GM10847 (cell line): ENCODE data around the gene PCDH9.

Source experiments
- POLR2A ChIP-seq: IDR thresholded peaks from 2 replicates; pipeline ENCODE4 v1.6.1; 2011; ENCODE audit not compliant: insufficient read length; ENCODE audit errors: extremely low read depth

Gene PCDH9

DNA sequence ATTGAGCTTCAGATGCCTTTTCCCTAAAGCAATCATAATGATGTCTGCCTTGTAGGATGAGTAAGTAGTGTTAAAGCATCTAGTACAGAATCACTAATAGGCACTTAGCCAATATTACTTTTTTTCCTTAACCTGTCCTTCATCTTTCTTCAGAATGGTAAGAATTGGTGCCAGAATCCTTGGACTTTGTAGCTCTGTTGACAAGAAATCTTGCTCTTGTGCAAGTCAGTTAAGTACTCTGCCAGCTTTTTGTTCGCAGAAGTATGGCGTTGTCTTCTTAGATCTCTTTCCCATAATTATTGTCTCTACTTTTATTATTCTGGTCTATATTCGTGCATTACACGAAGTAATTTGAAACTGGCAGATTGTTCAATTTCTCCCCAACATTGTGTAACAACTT is 554.5 kb downstream of the PCDH9 start:
- TF ChIP-seq POLR2A = no peak

DNA sequence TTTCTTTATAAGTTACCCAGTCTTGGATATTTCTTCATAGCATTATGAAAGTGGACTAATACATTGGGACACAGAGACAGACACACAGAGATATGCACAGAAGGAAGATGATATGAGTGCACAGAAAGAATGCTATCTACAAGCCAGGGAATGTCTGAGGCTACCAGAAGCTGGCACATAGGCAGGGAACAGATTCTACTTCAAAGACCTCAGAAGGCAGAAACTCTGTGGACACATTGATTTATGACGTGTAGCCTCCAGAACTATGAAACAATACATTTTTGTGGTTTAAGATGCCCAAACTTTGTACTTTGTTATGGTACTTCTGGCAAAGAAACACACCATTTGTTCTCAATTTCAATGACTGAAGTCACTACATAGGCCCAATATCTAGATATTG is 556.7 kb downstream of the PCDH9 start:
- no peak for TF ChIP-seq POLR2A

DNA sequence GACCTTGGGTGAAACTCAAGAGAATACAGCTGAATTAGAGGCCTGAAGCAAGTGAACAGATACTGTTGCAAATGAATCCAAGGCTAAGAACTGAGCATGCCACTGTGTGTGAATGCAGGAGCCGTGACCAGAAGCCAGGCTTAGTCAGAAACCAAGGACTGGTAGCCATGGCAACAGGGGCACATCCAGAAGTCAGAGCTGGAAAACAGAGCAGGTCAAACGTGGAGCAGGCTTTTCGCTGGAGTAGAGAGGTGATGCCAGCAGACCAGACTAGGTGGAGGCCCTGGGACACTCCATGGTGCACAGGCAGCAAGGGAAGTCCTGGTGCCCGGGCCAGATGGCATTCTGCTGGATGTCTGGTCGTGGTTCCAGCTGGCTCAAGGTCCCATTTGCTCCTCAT is 564.1 kb downstream of the PCDH9 start:
- TF ChIP-seq POLR2A = no peak

DNA sequence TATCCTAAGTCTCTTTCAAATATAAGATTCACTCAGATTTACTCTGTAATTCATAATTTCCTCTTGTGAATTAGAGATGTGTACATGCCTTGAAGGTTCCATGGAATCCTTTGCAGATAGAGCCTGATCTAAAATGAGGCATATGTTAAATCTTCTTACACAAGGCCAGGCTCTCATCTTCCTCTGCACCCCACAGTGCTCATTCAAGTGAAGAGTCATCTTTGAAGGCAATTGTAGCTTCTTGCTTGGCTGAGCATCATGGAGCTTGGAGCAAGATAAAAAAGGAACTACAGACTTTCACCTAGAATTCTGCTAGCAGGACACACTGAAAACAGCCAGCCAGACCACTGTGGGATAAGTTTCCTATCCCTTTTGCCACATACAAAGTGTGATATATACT is 566.4 kb downstream of the PCDH9 start:
- no peak for TF ChIP-seq POLR2A

DNA sequence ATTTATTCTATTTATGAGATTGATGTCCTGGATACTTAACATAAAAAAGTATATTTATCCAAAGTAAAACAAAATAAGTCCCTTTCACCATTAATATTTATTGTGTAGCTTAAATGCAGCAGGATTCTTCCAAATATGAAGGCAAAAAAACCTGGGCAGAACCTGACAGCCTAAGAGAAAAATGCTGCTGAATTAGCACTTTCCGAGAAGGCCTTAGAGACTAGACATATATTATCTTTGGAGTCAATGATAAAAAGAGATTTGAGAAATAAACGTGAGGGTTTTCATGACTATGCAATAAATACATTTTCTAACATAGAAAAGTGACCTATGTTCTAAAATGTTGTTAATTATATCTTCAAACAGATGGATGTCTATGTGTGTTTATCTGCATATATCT is 566.9 kb downstream of the PCDH9 start:
- TF ChIP-seq POLR2A = no peak

DNA sequence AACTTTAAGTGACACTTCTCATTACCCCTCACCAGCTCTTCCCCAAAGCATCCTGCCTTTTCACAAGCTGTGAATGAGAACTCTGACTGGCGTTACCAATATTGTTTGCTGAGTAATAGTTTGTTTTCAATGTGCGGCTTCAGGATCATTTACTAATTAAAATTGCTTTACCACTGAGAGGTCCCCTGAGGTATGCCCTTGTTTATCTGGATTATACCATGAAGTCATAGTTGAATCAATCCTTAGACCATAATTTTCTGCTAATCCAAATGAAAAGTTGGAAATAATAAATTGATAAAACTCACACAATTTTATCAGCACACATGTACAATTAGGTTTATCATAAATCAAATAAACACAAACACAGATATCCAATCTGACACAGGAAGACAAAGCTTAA is 568.8 kb downstream of the PCDH9 start:
- no peak for TF ChIP-seq POLR2A

DNA sequence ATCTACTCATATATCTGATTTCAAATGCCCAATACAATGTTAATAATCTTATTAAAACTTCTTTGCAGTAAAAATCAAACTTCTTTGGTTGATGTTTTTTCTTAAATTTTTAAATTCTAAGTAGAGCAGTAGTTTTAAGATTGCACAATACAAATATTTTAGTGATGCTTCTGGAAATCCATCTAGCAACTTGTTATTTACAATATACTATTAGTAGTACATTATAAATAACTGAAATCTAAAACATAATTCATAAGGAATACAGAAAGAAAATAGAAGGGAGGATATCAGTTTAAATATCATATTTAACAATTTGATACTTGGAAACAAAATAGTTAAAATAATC is 569.7 kb downstream of the PCDH9 start:
- TF ChIP-seq POLR2A = no peak

DNA sequence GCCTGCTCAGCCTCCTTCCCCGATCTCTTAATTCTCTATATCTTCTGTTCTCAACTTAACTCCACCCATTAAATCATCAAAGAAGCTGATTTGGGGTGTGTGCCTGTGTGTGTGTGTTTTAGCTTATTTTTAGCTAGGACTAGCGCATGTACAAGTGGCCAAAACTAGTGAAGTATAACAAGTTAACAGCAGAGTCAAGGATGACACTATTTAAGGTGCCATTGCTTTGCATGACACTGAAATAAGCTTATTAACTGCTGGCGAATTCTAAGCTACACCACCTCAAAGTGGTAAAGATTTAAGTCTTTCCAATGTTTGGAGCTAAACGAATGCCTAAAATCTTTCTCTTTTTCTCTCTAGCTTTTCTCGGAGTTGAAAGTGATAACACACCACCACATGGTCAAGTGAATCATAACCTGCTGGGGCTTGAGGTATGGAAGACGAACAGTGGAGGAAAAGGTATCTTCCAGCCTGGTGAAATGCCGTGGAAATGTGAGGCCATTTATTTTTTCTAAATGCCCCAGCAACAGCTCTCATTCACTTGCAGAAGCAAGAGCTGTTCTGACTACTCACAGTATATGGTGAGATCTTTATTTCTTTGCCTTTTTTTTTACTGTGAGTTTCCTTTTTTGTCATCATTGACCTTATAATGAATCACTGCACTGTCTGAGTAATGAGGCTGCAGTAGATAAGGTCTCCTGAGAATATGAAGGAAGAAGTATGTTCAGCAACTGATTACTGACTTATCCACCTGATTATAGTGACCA is 570.3 kb downstream of the PCDH9 start:
- TF ChIP-seq POLR2A = no peak

DNA sequence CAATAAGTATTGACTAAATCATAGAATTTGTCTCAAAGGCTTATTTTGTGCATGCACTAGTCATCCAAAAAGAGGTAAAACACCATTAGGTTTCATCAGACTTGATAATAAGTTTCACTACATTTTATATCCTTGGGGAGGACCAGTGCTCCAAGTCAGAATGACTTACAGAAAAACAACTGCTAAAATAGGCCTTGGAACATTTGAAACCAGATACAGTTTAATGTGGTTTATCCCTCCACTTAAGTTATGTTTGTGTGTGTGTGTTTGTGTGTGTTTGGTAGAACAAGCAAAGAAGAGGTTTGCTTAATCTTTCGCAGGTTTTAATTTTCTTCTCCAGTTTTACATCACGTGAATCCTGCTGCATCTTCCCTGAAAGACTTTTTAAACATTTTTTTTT is 570.9 kb downstream of the PCDH9 start:
- TF ChIP-seq POLR2A = no peak

DNA sequence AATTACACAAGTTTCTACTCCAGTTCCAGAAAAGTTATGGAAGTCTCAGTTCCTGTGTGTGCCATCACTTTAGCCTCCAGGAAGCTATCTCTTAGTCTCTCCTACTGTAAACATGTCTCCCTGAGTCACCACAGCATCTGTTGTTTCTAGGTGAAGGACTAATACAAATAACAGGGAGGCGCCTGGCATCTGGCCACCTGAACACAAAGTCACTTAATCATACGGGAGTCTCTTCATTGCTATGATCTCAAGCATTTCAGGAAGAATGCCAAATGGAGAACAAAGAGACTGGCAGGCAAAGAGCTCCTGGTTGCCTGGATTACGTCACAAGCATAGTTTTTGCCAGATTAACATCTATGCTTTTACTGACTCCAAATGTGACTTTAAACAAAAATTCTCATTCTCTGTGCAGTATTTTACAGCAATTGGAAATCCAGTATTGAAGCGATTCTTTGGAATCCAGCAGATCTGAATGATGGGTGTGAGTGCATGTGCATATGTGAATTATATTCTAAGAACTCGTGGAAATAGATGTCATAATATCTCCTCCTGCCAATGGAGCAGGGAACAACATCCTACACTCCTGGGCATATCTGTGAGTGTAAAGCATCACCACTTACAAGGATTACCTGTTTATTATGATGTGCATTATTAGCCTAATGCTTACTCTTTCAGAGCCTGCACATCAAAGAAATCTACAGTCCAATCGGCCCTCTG is 572.8 kb downstream of the PCDH9 start:
- no peak for TF ChIP-seq POLR2A

DNA sequence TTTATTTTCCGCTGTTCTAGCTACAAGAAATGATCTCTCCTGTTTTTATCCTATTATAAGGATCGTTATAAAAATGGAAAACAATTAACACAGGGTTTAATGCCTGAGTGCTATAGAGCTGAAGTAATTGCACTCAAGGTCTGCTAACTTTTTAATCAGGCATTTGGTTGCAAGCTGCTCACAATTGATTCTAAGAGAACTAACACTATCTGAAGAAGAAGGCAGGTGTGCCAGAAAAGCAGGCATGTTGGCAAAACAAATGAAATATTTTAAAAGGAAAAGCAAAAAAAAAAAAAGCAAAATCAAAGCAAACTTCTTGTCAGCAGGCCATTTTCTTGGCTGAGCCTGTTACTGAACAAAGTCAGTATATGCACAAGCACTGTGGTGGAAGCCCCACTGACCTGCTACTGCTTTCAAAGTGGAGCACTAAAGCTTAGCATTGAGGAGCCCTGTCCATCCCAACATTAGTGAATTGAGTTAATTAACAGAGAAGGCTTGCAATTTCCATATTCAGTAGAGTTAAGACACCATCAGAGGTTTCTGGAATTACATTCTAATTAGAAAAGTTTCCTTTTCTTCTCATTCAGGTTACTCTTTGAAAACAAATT is 574.2 kb downstream of the PCDH9 start:
- TF ChIP-seq POLR2A = no peak

DNA sequence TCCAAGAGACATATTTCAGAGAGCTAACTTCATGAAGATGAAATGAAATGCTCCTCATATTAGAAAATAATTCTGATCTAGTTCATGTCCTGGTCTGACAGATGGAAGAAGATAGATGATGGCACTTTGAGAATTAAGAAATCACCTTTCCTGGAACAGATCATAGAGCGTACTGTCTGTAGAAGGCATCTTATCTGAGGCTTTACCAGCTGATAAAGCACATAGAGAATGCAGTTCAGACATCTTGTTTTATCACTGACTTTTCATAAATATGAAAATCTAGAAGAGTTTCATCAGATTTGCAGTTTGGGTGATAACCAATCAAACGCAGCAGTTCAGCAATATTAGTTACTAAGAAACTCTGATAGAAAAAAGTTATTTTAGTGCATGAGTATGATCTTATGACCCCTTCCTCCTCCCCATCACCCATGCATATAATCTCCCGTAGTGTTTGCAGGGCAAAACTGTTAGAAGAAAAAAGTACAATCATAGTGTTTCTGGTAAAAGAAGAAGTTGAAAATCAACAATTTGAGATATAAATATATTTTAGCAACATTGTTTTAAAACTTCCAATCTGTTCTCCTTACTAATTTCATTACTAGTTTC is 585.2 kb downstream of the PCDH9 start:
- TF ChIP-seq POLR2A = no peak

DNA sequence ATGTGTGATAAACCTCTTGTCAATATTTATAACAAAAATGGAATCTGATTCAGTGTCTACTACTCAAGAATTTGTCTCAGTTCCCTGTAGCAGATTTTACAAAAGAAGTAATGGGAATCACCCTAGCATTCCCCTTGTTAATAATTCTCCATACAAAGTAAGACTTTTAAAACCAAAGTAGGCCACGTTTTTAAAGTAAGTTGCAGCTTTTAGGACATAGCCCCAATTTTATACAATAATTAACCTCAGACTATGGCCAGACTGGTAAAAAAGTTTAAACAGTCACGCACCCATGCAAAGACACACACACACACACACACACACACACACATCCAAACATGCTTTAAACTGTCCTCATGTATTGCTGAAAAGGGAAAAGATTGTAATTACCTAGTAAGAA is 589.9 kb downstream of the PCDH9 start:
- TF ChIP-seq POLR2A = no peak

DNA sequence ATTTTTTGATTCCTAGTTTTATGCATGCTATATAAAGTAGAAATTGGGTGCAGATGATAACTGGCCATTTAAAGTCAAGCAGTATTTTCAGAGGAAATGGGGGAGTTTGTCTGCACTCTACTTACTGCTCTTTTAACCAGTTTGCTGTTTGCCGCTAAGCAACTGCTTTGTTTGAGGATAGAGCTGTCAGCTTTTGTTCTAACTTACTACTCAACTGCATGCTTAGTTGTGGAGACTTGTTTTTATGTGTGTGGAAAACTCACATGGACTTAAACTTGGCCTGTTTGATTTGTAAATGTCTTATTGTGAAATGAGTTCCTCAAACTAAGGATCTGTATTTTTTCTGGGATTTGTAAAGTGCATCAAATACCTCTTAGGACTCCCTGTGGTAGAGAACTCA is 591.1 kb downstream of the PCDH9 start:
- no peak for TF ChIP-seq POLR2A

DNA sequence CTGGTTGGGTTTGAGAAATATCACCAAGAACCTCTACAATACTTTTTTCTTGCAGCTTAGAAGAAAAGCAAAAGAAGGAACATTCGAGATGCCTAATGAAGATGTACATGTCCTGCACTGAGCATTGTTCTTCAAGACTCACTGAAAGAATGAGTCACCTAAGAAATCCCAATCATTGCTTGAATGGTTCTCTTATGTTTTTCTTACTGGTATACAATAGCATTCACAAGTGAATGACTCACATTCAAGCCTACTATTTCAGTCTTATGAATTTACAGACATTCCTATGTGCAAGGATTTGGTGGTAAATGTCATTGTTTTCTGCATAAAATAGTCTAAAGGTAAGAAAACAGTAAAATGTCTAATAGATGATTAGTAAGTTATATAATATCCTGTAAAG is 594.6 kb downstream of the PCDH9 start:
- no peak for TF ChIP-seq POLR2A

DNA sequence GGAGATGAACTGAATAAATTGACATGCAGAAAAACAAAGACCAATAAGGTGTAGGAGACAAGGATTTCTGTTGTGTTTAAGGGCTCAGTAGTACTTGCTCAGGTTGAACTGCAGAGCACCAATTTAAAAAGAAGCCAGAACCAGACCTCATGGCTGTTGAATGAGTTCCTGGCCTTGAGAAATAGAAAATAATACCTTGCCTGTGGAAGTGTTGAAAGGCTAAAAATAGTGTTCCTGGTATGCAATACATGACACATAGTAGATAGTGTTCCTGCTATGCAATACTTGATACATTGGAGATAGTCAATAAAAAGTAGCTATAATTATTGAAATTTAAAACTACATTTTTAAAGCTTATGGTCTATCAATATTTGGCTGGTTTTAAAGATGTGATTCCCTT is 595.8 kb downstream of the PCDH9 start:
- no peak for TF ChIP-seq POLR2A
